ENCODE measurements around the gene ABCF2. TPM values are rescaled to one million over a fixed set of nuclear protein-coding genes. Genes with fewer than 3 reads are reported as not detected.

The ABCF2 gene
- total RNA-seq, 2 donors from 2014 or later: 25.3 to 44.1 TPM

- ATAC-seq (ENCODE audit: insufficient number of reproducible peaks, low FRiP score, low read depth): no peak
- no peak for TF ChIP-seq CTCF (IDR thresholded peaks at IDR 0.05)
- Histone ChIP-seq H3K4me3 (no peak overlapping the region), H3K27me3 (replicated peaks; ENCODE audit: insufficient read depth) (no peaks in the 10 kb centered on the region), H3K27ac (no peak overlapping the region), H3K9me3 (no peaks in the 10 kb centered on the region), H3K36me3 (peaks cover 46% of the 10 kb centered on the region), H3K4me1 (ENCODE audit: control insufficient read depth in 1 of 2, low read depth in 2 of 2) (peaks cover 10 to 26% of the 10 kb centered on the region in 2 donors)
- no peak for DNase-seq (ENCODE audit: low spot score)
Measured at GRCh38 chr7:151235091-151235787, 8.2 kb upstream of the ABCF2 start.

GRCh38 chr7:151233804-151234203 is 6.8 kb upstream of the ABCF2 start:
- Histone ChIP-seq H3K27ac (peak overlapping the region; percentile 90 to 93), H3K36me3 (peaks cover 33% of the 10 kb centered on the region), H3K4me1 (ENCODE audit: control insufficient read depth in 1 of 2, low read depth in 2 of 2) (peaks cover 10 to 26% of the 10 kb centered on the region in 2 donors), H3K9me3 (no peaks in the 10 kb centered on the region), H3K4me3 (peak overlapping the region; percentile 95), H3K27me3 (replicated peaks; ENCODE audit: insufficient read depth) (no peaks in the 10 kb centered on the region)
- no peak for ATAC-seq (ENCODE audit: insufficient number of reproducible peaks, low FRiP score, low read depth)
- DNase-seq (ENCODE audit: low spot score): no peak
- no peak for TF ChIP-seq CTCF (IDR thresholded peaks at IDR 0.05)

GRCh38 chr7:151232917-151233701 is 6.1 kb upstream of the ABCF2 start:
- peak; percentile 29 for ATAC-seq (ENCODE audit: insufficient number of reproducible peaks, low FRiP score, low read depth)
- Histone ChIP-seq H3K4me3 (peak overlapping the region; percentile 95), H3K36me3 (peaks cover 28% of the 10 kb centered on the region), H3K4me1 (ENCODE audit: control insufficient read depth in 1 of 2, low read depth in 2 of 2) (peaks cover 10 to 29% of the 10 kb centered on the region in 2 donors), H3K9me3 (no peaks in the 10 kb centered on the region), H3K27me3 (replicated peaks; ENCODE audit: insufficient read depth) (no peaks in the 10 kb centered on the region), H3K27ac (peak overlapping the region; percentile 90 to 93)
- peak; percentile 59 for DNase-seq (ENCODE audit: low spot score)
- TF ChIP-seq CTCF (IDR thresholded peaks at IDR 0.05): no peak

GRCh38 chr7:151232091-151232916 is 5.3 kb upstream of the ABCF2 start, which contains the start of gene CHPF2:
Gene CHPF2, plus strand, starts transcription at chr7:151232483. Its CDS starts 1,529 bp downstream, at chr7:151234012.
- DNase-seq (ENCODE audit: low spot score) (peak; percentile 77), ATAC-seq (ENCODE audit: insufficient number of reproducible peaks, low FRiP score, low read depth) (peak; percentile 83)
- Histone ChIP-seq H3K9me3 (no peaks in the 10 kb centered on the region), H3K4me1 (ENCODE audit: control insufficient read depth in 1 of 2, low read depth in 2 of 2) (peaks cover 12 to 34% of the 10 kb centered on the region in 2 donors), H3K27ac (peak within 1 kb of the TSS; percentile 90 to 93), H3K4me3 (peak within 1 kb of the TSS; percentile 95), H3K36me3 (peaks cover 21% of the 10 kb centered on the region), H3K27me3 (replicated peaks; ENCODE audit: insufficient read depth) (no peaks in the 10 kb centered on the region)
- TF ChIP-seq CTCF (IDR thresholded peaks at IDR 0.05): no peak

Measured in thoracic aorta (tissue), 2 donors.